ENCODE results near the gene SUSD4.

SUSD4 gene

DNA sequence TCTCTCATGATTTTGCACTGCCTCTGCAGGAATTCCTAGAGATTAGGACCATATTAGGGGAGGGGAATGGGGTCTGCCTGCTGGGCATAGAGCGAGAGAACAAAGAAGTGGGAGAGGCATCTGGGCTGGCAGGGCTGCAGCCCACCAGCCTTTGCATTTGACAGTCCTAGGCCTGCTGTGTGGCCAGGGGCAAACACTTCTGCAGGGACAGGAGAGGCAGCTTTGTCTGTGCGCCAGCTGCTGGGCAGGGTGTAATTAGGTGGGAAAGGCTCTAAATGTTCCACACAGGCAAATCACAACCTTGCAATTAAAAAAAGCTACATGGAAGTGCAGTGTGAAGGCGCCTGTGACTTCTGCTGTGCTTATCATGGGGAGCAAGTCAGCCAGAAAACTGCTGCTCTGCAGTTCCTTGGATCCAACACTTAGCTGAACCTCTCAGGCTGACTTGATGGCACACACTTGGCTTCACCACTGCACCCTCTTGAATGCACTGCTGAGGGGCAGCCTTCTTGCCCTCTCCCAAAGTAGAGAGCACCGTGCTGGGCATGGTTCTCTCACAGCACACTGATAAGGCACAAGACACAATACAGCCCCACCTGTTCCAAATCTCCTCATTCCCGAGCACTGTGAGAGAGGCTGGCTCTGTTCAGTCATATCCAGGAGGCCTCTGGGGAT, 147.3 kb downstream of the SUSD4 start:
- in situ Hi-C loops (cut with HindIII; ENCODE audit: low sequenced_read_pairs) = no loop called here

DNA sequence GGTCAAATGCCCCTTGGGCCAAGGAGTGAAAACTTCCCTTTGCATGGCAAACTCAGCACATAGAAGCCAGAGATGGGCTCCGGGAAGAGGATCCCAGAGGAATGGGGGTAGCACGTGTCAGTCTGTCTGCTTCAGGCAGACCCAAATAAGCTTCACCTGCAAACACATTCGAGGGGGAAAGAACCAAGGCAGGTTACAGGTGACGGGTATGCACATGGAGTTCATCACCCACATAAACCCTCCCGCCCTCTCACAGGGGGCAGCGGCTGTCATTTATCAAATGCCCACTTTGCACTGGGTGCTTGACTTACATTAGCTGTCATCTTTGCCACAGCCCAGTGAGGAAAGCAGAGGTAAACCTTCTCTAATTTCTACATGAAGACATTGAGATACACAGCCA, 147.9 kb downstream of the SUSD4 start:
- in situ Hi-C loops (cut with HindIII; ENCODE audit: low sequenced_read_pairs) = no loop called here

DNA sequence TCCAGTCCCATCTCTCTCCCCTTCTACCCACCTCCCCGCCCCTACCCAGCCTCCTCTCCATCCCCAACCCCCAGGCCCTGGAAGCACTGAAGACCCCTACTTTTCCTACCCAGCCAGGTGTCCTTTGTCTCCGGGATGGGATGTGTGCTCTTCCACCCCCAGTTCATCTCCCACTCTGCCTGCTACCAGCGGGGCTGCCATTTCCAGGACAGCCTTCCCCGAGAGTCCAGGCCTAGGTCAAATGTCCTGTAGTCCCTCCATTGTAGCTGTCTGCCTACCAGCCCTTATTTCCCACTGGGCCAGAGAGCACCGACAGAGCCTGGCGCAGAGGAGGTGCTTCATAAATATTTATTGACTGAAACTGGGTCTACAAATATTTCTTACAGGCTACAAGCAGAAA, 148.9 kb downstream of the SUSD4 start:
- in situ Hi-C loops (cut with HindIII; ENCODE audit: low sequenced_read_pairs) = no loop called here

DNA sequence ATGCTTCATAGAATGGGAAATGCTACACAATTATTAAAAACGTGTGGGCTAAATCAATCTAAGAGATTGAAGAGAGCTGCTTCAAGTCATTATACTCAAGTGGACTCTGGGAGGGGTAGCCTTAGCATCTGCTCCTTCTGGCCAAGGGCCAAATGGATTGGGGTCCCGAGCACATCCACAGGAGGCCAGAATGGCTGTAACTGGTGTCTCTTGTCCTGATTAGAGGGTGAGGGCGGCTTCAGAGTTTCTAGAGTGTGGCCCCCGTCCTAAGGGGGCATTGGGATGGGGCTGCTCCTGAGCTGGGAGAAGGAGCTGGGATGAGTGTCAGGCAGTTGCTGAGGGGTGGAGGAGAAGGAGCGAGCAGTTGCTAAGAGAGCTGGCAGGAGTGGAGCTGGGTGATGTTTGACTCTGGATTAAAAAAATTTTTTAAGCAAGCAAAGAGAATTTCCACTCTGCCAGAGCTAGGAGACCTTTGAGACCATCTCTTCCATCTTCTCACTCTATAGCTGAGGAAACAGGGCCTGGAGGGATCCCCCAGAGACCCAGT, 149.6 kb downstream of the SUSD4 start:
- in situ Hi-C loops (cut with HindIII; ENCODE audit: low sequenced_read_pairs) = no loop called here

DNA sequence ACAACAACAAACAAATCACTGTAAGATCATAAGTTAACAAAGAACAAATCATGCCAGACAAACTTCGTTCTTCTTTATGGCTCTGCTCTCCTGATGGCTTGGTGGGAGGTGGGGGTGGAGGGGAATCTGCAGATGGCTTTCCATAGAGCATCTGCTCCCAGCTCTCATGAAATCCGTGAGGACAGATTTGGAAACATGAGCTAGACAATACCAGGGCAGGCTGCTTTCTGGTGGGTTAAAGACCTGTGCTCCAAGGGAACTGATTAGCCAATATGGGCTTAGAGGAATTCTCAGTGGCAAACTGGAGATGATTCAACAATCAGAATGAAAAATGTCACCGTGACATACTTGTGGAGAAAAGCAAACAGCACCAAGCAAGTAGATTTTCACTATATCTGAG, 151.5 kb downstream of the SUSD4 start:
- in situ Hi-C loops (cut with HindIII; ENCODE audit: low sequenced_read_pairs) = no loop called here

DNA sequence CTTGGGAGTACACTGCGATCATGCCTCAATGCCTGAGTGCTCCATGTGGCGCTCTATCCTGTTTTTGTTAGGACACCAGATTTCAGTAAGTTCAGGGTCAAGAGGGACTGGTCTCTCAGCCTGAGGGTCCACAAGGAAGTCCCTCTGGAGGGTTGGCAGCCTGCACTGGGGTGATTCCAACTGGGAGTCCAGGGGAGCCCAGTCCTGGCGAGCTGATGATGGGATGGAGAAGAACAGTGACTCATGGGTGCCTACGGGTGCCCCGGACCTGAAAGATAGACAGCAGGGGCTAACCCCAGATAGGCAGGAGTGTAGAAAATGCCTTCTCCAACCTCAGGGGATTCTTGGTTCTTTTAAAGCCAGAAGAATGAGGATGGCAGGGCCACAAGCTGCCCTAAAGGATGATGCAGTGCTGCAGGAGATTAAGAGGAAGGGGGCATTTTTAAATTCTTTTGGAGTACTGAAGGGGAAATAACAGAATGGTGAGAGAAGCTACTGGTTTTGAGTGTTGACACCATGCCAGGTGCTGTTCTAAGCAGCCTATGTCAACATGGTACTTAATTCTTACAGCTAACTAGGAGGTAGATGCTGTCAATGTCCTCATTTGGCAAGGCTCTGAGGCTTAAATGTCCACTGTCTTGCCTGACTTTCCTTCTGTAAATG, 152.5 kb downstream of the SUSD4 start:
- in situ Hi-C loops (cut with HindIII; ENCODE audit: low sequenced_read_pairs) = no loop called here

DNA sequence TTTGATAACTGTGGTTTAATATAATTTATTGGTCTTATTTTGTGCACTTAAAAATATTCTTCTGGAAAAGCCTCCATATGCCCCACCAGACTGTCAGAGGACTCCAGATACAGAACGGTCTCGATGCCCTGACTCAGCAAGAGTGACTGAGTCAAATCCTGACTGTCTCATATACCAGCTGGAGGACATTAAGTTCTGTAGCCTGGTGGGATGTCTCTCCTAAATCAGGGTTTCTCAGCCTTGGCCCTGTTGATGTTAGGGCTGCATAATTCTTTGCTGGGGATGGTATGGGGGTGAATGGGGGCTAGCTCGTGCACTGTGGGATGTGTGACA, 153.2 kb downstream of the SUSD4 start:
- in situ Hi-C loops (cut with HindIII; ENCODE audit: low sequenced_read_pairs) = no loop called here

DNA sequence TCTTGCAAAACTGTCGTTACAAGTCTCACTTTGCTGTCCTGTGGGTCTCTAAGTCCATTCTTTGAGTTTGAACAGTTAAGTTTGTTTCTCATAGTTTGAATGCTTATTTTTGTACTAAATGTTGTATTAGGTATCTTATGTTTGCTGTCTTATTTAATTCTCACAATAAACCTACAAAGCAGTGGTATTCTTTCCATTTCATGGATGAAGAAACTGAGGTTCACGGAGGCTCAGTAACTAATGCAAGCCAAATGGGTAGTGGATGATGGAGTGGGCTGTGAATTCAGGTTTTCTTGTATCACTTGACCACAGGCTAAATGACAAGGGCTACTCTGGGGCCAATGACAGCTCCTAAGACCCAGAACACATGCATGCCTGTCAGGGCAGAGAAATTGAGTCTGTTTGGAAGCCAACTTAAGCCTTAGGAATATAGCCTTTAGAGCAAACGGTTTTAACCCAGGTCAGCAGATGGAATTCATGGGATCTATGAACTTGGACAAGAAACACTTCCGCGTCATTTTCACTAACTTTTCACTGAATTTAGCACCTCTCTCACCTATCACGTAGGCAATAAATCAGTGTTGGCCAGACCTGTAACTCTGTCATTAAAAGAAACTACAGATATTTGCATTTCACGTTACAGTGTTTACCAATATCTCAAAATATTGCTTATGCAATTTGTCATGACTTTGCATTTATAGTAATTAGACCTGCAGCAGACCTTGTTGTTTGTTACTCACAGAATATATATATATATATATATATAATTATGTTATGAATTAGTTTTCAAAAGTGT, 153.8 kb downstream of the SUSD4 start:
- in situ Hi-C loops (cut with HindIII; ENCODE audit: low sequenced_read_pairs) = no loop called here

DNA sequence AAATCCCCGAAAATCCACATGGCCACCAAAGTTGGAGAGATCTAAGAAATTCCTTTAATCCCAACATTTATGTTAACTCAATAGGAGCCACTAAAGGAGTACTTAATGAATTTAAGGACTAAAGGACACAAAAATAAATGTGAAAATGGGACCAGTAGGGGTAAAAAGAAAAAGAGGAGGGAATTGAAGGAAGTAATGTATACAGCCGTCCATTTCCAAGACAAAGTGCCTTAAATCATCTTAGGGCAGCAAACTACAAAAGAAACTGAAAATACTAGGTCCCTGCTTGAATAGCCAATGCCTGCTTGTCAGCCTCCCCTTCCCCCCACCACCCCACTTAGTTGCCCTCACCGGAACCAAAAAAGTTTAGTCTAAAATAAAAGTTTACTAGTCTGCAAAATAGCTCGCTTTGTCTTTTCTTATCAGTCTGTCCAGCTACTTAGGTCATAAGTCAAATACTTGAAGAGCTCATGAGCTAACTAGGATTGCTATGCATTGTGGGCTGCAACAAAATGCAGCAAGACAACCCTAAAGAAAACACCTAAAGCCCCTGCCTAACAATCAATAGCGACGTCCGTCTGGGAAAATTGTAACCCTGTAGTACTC, 154.6 kb downstream of the SUSD4 start:
- in situ Hi-C loops (cut with HindIII; ENCODE audit: low sequenced_read_pairs) = no loop called here

DNA sequence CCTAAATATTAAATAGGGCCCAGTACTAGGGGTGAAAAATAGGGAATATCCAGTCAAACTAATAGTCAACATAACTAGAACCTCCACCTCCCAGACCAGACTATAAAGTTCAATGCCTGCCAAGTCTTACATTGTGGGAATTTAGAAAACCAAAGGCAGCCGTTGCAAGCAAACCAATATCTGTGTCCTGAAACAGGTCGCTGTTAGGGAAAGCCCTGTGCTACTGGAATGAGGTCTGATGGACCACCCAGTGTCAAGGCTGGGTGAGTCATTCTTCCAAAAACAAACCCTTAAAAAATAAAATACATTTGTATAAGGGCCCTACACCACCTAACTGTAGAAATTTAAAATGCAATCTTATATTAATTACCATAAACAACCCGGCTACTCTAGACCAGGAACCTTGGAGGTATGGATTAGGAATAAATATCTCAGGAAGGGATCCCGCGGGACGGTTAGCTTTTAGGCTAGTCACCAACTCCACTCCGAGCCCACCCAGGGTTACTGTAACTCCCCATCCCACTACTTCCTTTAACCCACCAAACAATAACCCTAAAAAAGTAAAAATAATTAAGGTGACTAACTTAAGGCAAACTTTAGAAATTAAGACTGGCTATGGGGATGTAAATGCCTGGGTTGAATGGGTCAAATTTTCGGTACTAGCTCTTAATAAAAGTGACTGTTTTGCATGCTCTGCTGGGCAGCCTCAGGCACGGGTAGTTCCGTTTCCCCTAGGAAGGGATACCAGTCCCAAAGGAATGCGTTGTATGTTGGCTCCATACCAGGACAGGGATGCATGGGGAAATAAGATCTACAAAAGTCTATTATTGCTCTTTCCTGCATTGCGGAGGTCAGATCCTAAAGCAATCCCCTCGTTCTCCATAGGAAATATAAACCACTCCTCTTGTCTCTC, 155.6 kb downstream of the SUSD4 start:
- in situ Hi-C loops (cut with HindIII; ENCODE audit: low sequenced_read_pairs) = no loop called here

DNA sequence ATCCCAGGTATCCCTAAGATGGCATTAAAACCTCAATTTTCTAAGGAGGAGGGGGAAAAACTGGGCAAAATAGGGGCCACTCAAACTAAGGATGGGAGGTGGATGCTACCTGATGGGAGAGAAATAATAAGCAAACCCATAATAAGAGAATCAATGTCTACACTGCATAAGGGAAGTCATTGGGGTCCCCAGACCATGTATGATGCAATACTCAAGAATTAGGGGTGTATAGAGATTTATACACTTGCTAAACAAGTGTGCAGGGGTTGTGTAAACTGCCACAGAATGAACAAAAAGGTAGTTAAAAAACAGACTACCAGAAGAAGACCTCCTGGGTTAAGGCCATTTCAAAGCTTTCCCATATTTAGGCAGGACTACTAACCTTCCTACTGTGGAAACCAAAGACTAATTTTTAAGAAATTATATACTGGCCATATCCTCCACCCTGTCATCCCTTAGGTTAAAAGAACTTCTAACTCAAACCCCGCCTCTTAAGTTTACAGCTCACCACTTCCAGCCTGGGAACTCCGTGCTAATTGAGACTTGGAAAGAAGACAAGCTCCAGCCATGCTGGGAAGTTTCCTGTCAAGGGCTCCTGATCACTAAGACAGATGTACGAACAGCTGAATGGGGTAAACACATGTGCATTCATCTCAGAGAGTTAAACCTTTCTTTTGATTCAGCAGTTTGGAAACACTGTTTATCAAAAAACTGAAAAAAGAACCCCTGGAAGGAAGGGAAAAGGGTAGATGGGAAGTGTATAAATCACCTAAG, 156.5 kb downstream of the SUSD4 start:
- in situ Hi-C loops (cut with HindIII; ENCODE audit: low sequenced_read_pairs) = no loop called here

DNA sequence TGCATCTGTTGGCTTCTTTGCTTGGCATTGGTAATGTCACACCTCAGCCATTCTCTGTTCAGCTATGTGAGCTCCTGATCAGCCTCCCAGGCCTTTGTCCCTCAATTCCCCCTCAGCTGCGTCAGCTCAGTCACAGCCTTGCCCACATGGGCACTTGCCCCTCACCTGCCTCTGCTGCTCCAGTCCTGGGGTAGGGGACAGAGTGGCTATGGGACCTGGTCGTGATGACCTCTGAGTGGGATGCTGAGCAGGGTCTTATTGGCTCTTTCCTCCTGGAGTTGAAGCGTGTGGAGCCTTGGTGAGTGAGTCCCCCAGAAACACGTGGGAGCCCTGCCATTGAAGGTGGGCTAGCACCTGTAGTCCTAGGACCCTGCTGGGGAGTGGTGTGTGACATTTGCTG, 159.6 kb downstream of the SUSD4 start:
- in situ Hi-C loops (cut with HindIII; ENCODE audit: low sequenced_read_pairs) = no loop called here

DNA sequence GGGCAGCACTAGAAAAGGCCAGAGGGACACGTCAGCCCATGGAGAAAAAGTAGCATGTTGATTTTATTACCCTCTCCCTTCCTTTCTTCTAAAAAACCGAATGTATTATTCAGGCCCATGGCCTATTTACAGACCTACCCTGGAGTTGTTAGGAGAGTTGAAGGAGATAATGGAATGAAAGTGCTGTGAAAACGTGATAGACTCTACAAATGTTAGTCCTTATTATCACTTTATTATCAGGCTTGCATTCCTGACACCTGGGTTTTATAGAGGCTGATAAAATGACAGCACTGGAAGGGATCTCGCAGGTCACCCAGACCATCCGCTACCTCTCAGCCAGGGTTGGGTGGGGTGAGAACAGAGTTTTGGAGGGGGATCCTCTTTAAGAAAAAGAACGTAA, 160.3 kb downstream of the SUSD4 start:
- in situ Hi-C loops (cut with HindIII; ENCODE audit: low sequenced_read_pairs) = no loop called here

DNA sequence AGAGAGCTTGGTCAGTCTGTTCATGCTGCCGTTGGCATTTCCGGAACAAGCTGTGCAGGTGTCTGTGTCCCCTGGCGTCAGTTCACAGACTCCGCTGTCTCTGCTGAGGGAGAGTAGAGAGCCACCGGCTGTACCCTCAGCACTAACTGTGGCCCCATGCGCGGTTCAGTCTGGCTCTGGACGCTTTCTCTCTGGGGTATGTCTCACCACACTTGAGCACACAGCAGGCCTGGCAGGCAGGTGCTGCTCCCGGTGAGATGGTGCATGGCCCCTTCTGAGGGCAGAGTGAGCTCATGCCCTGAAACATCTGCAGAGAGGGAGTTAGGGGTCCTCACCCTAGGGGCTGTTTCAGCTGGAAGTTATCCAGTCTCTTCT, 161.0 kb downstream of the SUSD4 start:
- in situ Hi-C loops (cut with HindIII; ENCODE audit: low sequenced_read_pairs) = no loop called here

DNA sequence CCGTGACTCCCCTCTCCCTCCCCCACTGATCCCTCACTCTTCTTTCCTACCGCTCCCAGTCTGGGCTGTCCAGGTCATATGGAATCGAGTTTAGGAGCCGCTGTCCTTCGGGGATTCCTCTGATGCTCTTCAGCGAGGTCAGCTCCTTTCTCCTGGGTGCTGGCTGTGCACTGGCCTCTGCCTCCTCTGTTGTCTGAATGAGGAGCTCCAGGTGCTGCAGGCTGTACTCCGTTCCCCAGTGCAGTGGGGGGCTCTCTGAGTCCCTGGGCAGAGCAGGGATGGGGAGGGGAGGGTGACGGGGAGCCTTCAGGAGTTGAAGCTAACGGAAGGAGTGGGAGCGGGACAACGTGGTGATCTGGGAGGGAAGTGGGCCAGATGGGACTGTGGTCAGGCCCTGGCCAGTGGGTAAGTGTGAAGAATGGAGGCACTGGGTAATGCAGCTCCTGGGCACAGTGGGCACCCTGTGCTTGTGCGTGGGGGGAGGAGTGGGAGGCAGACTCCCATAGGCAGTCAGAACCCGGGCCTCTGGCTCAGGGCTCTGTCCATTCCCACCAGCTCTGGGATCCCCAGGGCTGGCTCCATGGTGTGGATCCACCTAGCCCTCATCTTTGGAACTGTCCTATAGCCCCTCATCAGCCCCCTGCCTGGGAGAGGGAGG, 161.5 kb downstream of the SUSD4 start:
- in situ Hi-C loops (cut with HindIII; ENCODE audit: low sequenced_read_pairs) = no loop called here

DNA sequence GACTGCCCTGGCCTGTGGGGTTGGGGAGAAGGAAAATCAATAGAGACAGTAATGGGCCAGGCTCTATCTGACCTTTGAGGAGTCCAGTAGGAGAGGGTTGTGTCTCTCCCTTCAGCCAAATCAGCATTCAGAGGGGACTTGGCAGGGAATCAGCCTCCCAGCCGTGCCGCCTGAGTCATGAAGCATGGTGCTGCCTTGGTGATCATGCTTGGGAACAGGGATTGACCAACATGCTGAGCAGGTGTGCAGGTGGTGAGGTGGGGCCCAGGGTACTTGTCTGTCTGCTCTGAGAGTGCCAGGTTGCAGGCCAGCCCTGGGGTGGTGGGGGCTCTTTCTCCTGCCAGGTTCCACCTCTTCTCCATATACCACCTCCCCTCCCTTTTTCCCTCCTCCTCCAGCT, 162.0 kb downstream of the SUSD4 start:
- in situ Hi-C loops (cut with HindIII; ENCODE audit: low sequenced_read_pairs) = no loop called here

DNA sequence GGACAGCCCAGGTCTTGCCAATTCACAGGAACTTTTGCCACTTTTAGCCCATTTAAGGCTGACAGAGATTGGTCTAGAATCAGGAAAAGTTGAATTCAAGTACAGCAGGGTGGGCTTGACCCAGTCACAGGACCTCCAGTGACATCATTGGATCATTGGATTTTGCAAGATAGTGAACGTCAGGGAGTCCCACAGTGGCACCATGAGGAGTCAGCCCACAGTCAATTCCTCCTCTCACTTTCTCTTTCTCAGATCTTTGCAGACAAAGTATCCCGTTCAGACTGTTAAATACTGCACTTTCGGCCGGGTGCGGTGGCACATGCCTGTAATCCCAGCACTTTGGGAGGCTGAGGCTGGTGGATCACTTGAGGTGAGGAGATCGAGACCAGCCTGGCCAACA, 163.1 kb downstream of the SUSD4 start:
- in situ Hi-C loops (cut with HindIII; ENCODE audit: low sequenced_read_pairs) = no loop called here

DNA sequence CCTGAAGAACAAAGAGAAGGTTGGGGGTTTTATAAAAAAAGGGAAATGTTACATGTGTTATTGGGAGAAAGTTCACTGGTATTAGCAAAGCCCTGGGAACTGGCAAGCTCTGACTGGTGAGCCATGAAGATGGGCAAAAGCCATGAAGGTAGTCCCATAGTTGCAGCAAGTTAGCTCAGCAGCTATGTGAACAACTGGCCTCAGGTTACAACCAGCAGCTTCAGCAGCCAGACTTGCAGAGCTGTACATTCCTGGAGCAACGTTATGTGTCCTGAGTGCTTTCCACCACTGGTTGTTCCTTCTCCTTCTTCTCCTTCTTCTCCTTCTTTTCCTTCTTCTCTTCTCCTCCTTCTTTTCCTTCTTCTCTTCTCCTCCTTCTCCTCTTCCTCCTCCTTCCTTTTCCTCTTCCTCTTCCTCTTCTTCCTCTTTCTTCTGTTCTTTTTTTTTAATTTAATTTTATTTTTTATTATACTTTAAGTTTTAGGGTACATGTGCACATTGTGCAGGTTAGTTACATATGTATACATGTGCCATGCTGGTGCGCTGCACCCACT, 164.8 kb downstream of the SUSD4 start:
- in situ Hi-C loops (cut with HindIII; ENCODE audit: low sequenced_read_pairs) = no loop called here

DNA sequence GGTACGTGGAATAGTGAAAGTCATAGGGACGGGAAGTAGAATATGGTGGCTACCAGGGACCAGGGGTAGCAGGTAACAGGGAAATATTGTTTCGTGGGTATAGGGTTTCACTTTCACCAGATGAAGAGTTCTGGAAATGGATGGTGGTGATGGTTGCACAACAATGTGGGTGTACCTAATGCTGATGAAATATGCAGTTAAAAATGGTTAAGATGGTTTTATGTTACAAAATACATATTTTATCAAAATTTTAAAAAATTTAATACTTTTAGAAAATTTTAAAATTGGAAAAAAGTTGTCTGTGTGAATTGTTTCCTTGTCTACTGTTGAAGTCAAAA, 165.4 kb downstream of the SUSD4 start:
- in situ Hi-C loops (cut with HindIII; ENCODE audit: low sequenced_read_pairs) = no loop called here
